GM12891 (cell line): ENCODE results near the gene C1QL4.

Source experiments
- PAX5 ChIP-seq: IDR thresholded peaks from 2 replicates; pipeline ENCODE4 v1.6.1; 2011; ENCODE audit warnings: low read length, moderate library complexity, mild to moderate bottlenecking; ENCODE audit not compliant: insufficient read depth, severe bottlenecking
- POLR2A ChIP-seq: IDR thresholded peaks from 2 replicates; pipeline ENCODE4 v1.6.1; 2011; ENCODE audit warnings: low read depth, low read length, control low read depth
- POLR2AphosphoS5 ChIP-seq: IDR thresholded peaks from 2 replicates; pipeline ENCODE4 v1.6.1; 2011; ENCODE audit warnings: low read depth, low read length, control low read depth
- POU2F2 ChIP-seq: IDR thresholded peaks from 2 replicates; pipeline ENCODE4 v1.6.1; 2011; ENCODE audit warnings: low read depth, mild to moderate bottlenecking, control low read depth, low read length, moderate library complexity
- SPI1 ChIP-seq: IDR thresholded peaks from 2 replicates; pipeline ENCODE4 v1.6.1; 2011; ENCODE audit warnings: low read depth, low read length, control low read depth
- TAF1 ChIP-seq: IDR thresholded peaks from 2 replicates; pipeline ENCODE4 v1.6.1; 2011; ENCODE audit warnings: low read depth, low read length, control low read depth

- TF ChIP-seq POLR2A (no peak), SPI1 (no peak), POLR2AphosphoS5 (no peak), TAF1 (no peak), POU2F2 (no peak), PAX5 (no peak)
Measured at GRCh38 chr12:49362077-49362476, 25.1 kb upstream of the C1QL4 start.
